Measurements from ENCODE around the gene TNS2.
A peak's percentile ranks its signal among the peaks of the same experiment; 100 is the strongest.
"Not testable (repeated sequence)": the region's sequence is repeated elsewhere in the genome, so short reads cannot be mapped to it uniquely, and the experiment has no call there.

The TNS2 gene

DNA sequence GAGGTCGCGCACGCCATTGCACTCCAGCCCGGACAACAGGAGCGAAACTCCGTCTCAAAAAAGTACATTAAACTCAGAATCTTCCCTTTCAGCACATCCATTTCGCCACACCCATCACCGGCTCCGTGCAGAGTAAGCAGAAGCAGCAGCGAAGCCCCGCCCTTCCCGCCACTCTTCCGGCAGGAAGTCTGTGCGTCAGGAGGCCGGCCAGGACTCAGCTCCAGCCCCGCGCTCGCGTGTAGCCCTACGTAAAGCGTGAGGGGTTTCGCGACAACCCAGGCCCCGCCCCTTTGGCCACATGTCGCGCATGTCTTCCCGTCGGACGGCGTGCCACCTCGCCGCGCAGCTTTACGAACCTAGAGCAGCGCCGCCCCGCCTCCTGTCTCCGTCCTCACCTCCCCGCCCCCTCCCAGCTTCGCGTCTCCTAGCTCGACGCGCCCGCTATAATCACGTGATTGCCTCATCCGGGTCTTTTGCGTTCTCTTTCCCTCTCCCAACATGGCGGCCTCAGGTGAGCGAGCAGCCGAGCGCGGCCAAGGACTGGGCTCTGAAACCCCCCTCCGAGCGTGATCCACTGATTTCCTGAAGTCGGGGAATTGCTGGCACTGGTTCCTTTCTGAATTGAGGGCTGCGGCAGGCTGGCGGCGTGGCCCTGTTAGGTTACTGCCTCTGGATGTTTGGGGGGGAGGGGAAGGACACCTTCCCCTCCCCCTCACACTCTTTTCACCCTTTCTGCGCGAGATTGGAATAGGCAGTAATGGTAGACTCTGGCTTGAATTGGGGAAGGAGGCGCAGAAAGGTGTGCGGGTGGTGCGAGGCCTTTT lies 43.7 kb upstream of the TNS2 start, which contains the start of gene EIF4B:
TSS of gene EIF4B (plus strand) at position 471 of the 824 bp plus-strand sequence. CDS start at position 499, 28 bp downstream.
- ChIA-PET CTCF (interaction anchor here (0.6 to 0.7 kb wide), 2 partner anchors 55 to 315 kb away, joined by 3 read pairs; partner anchors contain the start of gene AAAS), POLR2A (ENCODE audit: low non-redundant PET) (interaction anchor here (0.6 to 0.8 kb wide), 4 partner anchors 36 to 859 kb away, joined by 3 to 4 read pairs (median 4); no protein-coding TSS in a partner anchor)
- TF ChIP-seq, protein P1, sequence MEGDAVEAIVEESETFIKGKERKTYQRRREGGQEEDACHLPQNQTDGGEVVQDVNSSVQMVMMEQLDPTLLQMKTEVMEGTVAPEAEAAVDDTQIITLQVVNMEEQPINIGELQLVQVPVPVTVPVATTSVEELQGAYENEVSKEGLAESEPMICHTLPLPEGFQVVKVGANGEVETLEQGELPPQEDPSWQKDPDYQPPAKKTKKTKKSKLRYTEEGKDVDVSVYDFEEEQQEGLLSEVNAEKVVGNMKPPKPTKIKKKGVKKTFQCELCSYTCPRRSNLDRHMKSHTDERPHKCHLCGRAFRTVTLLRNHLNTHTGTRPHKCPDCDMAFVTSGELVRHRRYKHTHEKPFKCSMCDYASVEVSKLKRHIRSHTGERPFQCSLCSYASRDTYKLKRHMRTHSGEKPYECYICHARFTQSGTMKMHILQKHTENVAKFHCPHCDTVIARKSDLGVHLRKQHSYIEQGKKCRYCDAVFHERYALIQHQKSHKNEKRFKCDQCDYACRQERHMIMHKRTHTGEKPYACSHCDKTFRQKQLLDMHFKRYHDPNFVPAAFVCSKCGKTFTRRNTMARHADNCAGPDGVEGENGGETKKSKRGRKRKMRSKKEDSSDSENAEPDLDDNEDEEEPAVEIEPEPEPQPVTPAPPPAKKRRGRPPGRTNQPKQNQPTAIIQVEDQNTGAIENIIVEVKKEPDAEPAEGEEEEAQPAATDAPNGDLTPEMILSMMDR (conservative IDR thresholded peaks at IDR 0.05; ENCODE audit: low read depth) = no peak
- H3K27ac ChIP-seq = peak within 1 kb of the TSS; percentile 92
- DNase-seq (ENCODE audit: low spot score) = peak; percentile 97

DNA sequence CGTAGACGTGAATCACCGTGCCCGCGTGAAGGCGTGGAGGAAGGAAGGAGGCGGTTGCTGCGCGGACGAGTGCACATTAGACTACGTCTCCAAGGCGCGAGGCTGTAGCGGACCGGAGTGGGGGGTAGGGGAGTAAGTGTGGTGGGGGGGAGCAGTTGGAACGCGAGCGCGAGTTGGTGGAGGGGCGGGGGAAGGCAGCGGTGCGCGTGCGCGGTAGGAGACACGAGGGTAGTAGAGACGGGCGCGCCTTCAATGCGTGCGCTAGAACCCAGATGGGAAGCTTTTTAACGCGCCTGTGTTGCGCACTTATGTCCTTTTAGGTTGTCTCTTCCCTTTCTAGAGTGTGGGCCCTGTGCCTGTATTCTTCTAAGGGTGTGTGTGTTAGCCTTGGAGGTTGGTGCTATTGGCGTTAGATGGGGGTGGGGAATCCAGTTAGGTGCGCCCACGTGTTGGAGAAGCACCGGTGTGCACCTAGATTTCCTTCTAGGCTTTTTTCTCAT lies 43.0 kb upstream of the TNS2 start:
- CTCF ChIA-PET = interaction anchor here (0.6 to 0.9 kb wide), 2 partner anchors 56 to 670 kb away, joined by 3 to 6 read pairs; no protein-coding TSS in a partner anchor
- TF ChIP-seq, protein P1 (conservative IDR thresholded peaks at IDR 0.05; ENCODE audit: low read depth) = no peak
- peak; percentile 81 for DNase-seq (ENCODE audit: low spot score)

GRCh38 chr12:53007343-53007742 lies 42.5 kb upstream of the TNS2 start:
- ChIA-PET CTCF (interaction anchor here (0.9 kb wide), 1 partner anchor 670 kb away, joined by 6 read pairs; no protein-coding TSS in a partner anchor), POLR2A (ENCODE audit: low non-redundant PET) (no interaction called here)
- H3K27ac ChIP-seq = peak overlapping the region; percentile 92; the same call in 1 of the 2 replicates
- DNase-seq (ENCODE audit: low spot score) = no peak
- TF ChIP-seq, protein P1 (conservative IDR thresholded peaks at IDR 0.05; ENCODE audit: low read depth) = no peak

More for the DNA sequence above, 43.0 kb upstream of the TNS2 start:
- POLR2A ChIA-PET (ENCODE audit: low non-redundant PET) = no interaction called here
- peak overlapping the region; percentile 92 for H3K27ac ChIP-seq

- CTCF ChIA-PET; DNase-seq (ENCODE audit: low spot score); POLR2A ChIA-PET (ENCODE audit: low non-redundant PET): not testable (repeated sequence)
- peak overlapping the region; percentile 44; the same call in 1 of the 2 replicates for H3K27ac ChIP-seq
Measured at GRCh38 chr12:53008760-53009159, 41.1 kb upstream of the TNS2 start.

- H3K27ac ChIP-seq = peak overlapping the region; percentile 25; the same call in 1 of the 2 replicates
- DNase-seq (ENCODE audit: low spot score) = no peak
- POLR2A ChIA-PET (ENCODE audit: low non-redundant PET) = no interaction called here
- CTCF ChIA-PET = no interaction called here
- TF ChIP-seq, protein P1 (conservative IDR thresholded peaks at IDR 0.05; ENCODE audit: low read depth) = no peak
Measured at GRCh38 chr12:53010955-53011354, 38.9 kb upstream of the TNS2 start.

DNA sequence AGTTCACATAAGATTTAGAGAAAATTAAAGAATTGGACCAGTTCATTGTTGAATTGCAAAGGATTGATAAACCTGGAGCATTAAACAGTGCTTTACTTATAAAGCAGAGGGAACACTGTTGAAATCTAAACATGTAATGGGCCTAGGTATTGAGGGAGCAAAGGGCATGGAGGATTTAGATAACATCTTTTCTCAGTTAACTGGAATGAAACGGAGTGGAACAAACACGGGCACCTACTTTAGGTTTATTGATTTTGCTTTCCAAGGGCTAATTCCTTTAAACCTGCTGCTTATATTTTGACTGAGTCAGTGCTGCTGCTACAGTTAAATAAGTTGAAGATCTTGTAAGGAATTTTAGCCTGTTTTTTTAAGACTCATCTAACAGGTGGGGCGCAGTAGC lies 38.0 kb upstream of the TNS2 start:
- TF ChIP-seq, protein P1 (conservative IDR thresholded peaks at IDR 0.05; ENCODE audit: low read depth) = no peak
- ChIA-PET POLR2A (ENCODE audit: low non-redundant PET) (no interaction called here), CTCF (no interaction called here)
- H3K27ac ChIP-seq = no peak overlapping the region
- no peak for DNase-seq (ENCODE audit: low spot score)

Data from RWPE1 (cell line).